PFSK-1 (cell line): ENCODE measurements around the gene ARHGAP15.

Source experiments
- FOXP2 ChIP-seq: optimal IDR thresholded peaks from 2 replicates; pipeline ENCODE3; 2011; ENCODE audit warnings: borderline replicate concordance, control low read depth, inconsistent platforms; ENCODE audit not compliant: insufficient read depth; ENCODE audit errors: extremely low read length, extremely low read depth
- POLR2AphosphoS5 ChIP-seq: IDR thresholded peaks from 2 replicates; pipeline ENCODE4 v1.6.1; 2012; ENCODE audit warnings: low read depth, mild to moderate bottlenecking, control low read depth, low read length, moderate library complexity
- REST ChIP-seq, 2 experiments: IDR thresholded peaks; 2 replicates each; pipeline versions ENCODE4 v1.6.1 to v1.8.0; 2011 to 2012; ENCODE audit warnings: low read depth in 2 of 2, low read length in 2 of 2, control low read depth in 1 of 2, inconsistent platforms in 1 of 2, mild to moderate bottlenecking in 1 of 2, moderate library complexity in 1 of 2; ENCODE audit not compliant: insufficient read depth in 1 of 2
- SIN3A ChIP-seq: IDR thresholded peaks from 2 replicates; pipeline ENCODE4 v1.6.1; 2012; ENCODE audit warnings: mild to moderate bottlenecking, low read length, moderate library complexity, borderline replicate concordance; ENCODE audit not compliant: insufficient read depth
- TAF1 ChIP-seq: IDR thresholded peaks from 2 replicates; pipeline ENCODE4 v1.6.1; 2012; ENCODE audit warnings: low read length, control low read depth, borderline replicate concordance; ENCODE audit not compliant: insufficient read depth

Gene ARHGAP15

GRCh38 chr2:143524559-143525401 lies 395.6 kb downstream of the ARHGAP15 start:
- no peak for TF ChIP-seq TAF1
- TF ChIP-seq REST (IDR thresholded peaks at IDR 0.05; ENCODE audit: insufficient read depth in 1 of 2, low read depth in 2 of 2, low read length in 2 of 2): no peak
- no peak for TF ChIP-seq SIN3A
- TF ChIP-seq FOXP2: no peak
- no peak for TF ChIP-seq POLR2AphosphoS5

GRCh38 chr2:143525402-143525860 lies 396.2 kb downstream of the ARHGAP15 start:
- no peak for TF ChIP-seq TAF1
- TF ChIP-seq POLR2AphosphoS5: no peak
- TF ChIP-seq REST (IDR thresholded peaks at IDR 0.05; ENCODE audit: insufficient read depth in 1 of 2, low read depth in 2 of 2, low read length in 2 of 2): no peak
- no peak for TF ChIP-seq FOXP2

GRCh38 chr2:143526498-143526897 lies 397.3 kb downstream of the ARHGAP15 start:
- TF ChIP-seq REST (IDR thresholded peaks at IDR 0.05; ENCODE audit: insufficient read depth in 1 of 2, low read depth in 2 of 2, low read length in 2 of 2): no peak
- no peak for TF ChIP-seq TAF1
- no peak for TF ChIP-seq SIN3A

- TF ChIP-seq FOXP2 (no peak), REST (IDR thresholded peaks at IDR 0.05; ENCODE audit: insufficient read depth in 1 of 2, low read depth in 2 of 2, low read length in 2 of 2) (no peak), TAF1 (no peak), POLR2AphosphoS5 (no peak), SIN3A (no peak)
Measured at GRCh38 chr2:143528021-143528420, 398.8 kb downstream of the ARHGAP15 start.

- TF ChIP-seq REST (IDR thresholded peaks at IDR 0.05; ENCODE audit: insufficient read depth in 1 of 2, low read depth in 2 of 2, low read length in 2 of 2) (no peak), SIN3A (no peak), FOXP2 (no peak), TAF1 (no peak)
Measured at GRCh38 chr2:143529118-143529720, 400.0 kb downstream of the ARHGAP15 start.
